ENCODE data around the gene MARK4.
"Not testable (repeated sequence)": the region's sequence is repeated elsewhere in the genome, so short reads cannot be mapped to it uniquely, and the experiment has no call there.

The MARK4 gene

DNA sequence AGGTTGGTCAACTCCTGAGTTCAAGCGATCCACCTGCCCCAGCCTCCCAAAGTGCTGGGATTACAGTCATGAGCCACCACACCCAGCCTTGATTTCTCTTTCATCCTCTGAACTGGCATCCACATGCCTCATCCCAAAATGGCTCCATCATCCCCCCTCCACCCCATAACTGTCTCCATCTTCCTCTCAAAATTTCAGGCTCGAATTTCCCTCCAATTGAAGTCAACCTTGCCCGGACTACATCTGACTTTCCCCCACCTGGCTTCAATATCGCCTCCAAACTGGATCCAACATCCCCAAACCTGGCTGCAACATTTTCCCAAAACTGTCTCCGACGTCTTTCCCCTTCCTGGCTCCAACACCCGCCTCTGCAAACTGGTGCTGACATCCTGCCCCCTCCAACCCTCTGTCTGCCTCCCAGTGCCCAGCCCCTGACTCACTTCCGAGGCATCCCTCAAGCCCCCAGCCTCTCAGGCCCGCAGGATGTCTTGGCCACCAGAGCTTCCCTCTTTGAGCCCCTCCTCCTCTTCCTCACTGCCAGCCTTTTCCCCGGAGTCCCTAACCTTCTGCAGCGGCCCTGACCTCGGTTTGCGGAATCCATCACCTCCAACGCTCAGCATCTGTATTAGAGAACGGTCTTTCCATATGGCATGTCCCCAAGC is 6.8 kb upstream of the MARK4 start:
- no peak for DNase-seq

DNA sequence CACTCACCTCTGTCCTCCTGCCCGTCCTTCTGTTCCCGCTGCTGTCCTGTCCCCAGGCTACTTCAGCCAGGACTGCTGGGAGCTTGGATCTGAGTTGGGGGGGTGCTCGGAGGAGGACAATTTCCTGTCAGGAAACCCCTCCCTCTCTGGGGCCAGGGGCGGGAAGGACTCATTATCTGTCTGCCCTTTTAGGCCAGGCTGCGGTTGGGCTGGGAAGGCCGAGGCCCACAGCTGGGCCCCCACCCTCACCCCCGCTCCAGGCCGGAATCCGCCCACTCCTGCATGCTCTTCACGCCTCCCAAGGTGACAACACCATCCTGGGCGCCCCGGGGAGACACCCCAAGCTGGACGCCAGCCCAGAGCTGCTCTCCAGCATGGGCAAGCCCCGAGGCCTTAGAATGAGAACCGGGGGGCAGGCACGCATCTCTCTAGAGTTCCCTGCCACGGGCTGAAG is 5.7 kb upstream of the MARK4 start, which contains the start of gene EXOC3L2:
Gene EXOC3L2, minus strand, starts transcription at position 74 of the 454 bp plus-strand sequence. CDS start 6,362 bp downstream, outside the sequence.
- DNase-seq: no peak

DNA sequence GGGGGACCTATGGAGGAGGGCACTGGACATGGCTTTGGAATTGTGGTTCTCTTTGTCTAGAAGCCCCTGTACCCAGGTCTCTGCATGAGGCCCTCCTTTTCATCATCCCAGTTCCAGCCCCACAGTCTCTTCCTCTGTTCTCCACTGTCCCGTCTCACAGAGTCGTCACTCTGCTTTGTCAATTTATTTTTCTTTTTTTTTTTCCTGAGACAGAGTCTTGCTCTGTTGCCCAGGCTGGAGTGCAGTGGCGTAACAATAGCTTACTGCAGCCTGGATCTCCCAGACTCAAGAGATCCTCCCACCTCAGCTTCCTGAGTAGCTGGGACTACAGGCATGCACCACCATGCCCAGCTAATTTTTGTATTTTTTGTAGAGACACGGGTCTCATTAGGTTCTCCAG is 5.2 kb upstream of the MARK4 start:
- no peak for DNase-seq

DNA sequence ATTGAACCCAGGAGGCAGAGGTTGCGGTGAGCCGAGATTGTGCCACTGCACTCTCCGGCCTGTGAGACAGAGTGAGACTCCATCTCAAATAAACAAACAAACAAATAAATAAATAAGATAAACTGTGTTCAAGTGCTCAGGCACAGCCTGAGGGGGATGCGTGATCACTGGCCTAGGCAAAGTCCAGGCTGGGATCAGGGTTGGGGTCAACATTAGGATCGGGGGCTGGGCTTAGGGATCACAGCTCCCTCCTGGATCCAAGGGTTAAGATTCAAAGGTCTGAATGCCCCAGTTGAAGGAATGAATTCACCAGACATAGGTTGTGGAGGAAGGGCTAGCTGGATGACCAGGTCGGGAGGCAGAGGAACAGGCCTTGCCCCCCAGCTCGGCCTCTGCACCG is 3.9 kb upstream of the MARK4 start:
- DNase-seq: no peak

DNA sequence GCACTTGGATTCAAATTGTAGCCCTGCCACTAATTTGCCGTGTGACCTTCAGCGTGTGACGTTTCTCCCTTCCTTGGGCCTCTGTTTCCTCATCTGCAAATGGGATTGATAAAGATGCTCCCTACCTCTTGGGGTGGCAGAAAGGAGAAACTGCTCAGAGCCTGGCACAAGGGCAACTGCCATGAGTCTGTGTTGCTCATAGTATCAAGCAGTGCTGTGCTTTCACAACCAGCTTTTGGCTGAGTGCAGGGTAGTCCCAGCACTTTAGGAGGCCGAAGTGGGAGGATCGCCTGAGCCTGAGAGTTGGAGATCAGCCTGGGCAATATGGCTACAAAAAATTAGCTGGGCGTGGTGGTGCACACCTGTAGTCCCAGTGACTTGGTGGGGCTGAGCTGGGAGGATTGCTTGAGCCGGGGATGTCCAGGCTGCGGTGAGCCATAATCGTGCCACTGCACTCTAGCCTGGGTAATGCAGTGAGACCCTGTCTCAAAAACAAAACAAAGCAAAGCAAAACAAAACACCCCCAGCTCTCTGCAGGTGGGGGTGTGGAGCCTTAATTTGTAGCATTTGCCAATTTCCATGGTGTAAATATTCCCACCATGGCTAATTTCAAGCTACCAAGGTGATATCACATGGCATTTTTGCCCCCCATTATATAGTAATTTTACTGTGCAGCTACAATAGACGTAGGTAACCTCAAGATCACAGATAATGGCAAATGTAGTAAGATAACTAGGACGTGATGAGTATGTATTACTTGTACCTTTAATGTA is 1.6 kb upstream of the MARK4 start:
- no peak for DNase-seq

DNA sequence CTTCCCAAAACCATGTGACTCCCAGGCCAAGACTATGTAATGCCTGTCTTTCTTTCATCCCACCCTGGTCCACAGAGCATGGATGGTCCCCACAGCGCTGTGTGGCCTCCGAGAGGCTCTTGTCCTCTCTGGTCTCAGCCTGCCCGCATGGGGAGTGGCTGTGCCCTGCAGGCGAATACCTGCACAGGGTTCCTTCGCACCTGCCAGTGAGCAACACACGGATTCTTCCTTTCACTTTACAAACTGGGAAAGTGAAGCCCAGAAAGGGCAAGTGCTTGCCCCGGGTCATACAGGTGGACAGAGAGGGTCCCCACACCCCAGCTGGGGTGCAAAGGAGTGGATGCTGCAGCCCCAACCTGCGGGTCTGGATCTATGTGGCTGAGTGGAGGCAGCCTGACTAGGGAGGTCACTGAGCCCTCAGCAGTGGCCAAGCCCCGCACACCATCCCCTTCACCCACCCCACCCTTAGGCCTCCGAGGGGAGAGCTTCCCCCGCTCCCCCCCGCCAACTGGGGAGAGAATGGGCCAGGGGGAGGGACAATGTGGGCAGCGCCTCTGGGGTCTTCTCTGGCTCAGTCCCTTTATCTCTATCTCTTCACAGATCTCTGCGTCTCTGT is 747 bp upstream of the MARK4 start:
- DNase-seq: no peak

DNA sequence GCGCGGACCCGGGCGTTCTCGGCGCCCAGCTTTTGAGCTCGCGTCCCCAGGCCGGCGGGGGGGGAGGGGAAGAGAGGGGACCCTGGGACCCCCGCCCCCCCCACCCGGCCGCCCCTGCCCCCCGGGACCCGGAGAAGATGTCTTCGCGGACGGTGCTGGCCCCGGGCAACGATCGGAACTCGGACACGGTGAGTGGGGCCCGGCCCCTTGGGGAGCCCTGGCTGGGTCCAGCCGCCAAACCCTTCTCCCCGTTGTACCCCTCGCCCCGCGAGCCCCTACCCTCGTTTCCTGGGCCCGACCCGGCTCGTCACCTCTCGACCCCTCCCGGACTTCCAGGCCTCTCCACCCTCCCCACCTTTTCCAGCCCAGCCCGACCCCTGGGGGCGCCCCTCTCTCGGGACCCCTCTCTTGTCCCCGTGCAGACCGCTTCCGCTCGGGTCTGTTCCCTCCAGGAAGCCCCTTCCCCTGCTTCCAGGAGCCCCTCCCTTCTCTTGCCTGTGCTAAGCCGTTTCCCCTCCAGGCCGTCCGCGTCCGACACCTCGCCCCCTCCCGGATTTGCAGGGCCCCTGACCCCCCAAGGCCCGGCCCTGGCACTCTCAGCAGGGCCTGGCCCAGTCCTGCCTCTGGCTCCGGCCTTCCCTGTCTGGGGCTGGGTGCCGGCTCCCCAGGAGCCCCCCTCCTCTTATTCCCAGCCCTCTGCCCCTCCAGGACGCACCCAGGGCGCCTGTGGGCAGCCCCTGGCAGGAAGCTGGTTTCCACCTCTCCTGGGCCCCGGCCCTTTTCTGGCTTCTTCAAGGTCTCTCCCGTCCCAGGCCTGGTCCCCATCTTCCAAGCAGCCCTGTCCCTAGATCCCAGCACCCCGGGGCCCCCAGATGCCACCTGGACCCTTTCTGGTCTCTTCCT is 632 bp downstream of the MARK4 start:
- DNase-seq: no peak

DNA sequence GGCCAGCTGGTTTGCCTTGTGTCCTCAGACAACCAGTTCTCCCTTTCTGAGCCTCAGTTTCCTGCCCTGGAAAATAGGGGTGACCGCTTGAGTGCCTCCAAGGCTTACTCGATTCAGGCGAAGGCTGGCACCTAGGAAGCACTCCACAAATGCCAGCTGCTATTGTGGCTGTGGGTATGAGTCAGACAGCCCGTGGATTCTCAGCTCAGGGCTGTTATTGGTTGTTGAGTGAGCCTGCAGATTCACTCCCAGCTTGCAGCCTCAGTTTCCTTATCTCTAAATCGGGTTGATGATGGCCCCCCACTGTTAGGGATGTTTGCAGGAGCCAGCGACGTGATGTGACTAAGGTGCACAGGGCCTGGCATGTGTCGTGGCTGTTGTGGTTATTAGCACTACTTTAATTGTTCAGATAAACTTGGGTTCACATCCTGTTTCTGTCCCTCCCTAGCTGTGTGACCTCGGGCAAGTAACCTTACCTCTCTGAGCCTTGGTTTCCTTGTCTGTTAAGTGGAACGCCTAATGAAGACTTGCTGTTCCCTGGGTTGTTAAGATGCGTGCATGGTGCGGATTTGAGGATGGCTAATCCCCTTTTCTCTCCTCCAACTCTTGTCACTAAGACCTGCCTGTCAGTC is 2.4 kb downstream of the MARK4 start:
- no peak for DNase-seq

DNA sequence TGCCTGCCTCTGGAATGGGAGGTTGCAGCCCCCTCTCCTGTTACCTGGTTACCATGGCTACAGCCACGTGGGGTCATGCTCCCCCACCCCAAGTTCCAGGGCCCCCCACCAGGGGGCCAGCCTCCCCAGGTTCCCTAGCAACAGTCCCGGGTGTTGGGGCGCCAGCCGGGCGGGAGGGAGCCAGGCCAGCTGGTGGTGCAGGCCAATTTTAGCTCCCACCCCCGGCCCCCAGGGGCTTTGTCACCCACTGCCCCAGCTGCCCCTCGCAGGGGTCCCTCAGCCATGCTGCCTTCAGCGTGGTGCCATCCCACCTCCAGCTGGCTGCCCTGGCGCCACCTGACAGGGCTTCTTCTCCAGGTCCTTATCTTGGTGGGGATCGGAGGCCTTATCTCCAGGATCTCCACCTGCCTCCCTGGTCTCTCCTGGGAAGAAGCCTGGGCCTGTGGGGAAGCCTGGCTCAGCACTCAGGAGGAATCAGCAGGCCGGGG is 3.0 kb downstream of the MARK4 start:
- no peak for DNase-seq

DNA sequence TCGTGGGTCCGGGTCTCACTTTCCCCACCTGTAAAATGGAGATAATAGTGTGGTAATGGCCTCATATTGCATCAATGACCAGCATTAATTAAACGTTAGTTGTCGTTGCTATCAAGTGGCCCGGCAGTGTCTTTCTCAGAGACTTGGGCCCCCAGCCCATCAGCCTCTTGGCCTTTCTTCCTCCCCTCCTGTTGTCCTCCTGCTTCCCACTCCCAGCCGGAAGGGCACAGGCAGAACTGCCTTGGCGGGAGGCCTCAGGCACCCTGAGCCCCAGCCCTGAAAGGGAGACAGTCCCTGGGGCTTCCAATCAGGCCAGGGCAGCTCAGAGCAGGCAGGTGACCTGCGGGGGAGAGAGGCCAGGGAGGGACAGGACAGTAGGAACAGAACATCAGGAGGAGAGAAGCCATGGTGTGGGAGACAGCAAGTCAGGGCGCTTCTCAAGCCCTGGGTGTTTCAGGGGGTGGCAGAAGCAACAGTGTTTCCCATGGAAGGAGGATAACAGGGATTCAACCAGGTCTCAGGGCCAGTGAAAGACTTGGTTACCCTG is 4.6 kb downstream of the MARK4 start:
- DNase-seq: no peak

DNA sequence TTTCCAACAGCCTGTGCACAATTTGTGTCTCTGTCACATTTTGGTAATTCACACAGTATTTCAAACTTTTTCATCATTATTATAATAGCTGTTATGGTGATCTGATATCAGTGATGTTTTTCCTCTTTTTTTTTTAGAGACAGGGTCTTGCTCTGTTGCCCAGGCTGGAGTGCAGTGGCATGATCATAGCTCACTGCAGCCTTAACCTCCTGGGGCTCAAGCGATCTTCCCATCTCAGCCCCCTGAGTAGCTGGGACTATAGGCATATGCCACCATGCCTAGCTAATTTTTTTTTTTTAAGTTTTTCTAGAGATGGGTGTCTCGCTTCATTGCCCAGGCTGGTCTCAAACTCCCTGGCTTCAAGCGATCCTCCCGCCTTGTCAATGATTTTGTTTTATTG is 5.8 kb downstream of the MARK4 start:
- no peak for DNase-seq

DNA sequence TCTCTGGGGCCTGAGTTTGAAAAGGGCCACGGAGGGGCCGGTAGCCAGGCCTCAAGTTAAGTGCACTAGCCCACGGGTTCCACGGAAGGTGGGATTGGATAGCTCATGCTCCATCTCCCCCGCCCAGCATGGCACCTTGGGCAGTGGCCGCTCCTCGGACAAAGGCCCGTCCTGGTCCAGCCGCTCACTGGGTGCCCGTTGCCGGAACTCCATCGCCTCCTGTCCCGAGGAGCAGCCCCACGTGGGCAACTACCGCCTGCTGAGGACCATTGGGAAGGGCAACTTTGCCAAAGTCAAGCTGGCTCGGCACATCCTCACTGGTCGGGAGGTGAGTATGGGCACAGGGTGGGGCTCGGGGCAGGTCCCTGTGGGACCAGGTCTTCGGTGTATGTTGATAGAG is 7.8 kb downstream of the MARK4 start:
- DNase-seq: no peak

DNA sequence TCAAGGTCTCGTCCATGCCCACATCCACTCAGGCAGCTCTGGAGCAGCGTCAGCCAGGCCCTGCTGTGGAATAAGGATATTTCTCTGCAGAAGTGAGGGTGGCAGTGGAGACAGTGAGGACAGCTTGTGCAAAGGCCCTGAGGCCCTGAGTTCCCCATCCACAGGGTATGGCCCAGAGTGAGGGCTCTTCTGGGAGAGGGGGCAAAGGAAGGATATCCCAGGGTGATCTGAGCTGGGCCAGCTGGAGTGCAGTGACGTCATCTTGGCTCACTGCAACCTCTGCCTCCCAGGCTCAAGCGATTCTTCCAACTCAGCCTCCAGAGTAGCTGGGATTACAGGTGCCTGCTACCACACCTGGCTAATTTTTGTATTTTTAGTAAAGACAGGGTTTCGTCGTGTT is 11.5 kb downstream of the MARK4 start:
- no peak for DNase-seq

DNA sequence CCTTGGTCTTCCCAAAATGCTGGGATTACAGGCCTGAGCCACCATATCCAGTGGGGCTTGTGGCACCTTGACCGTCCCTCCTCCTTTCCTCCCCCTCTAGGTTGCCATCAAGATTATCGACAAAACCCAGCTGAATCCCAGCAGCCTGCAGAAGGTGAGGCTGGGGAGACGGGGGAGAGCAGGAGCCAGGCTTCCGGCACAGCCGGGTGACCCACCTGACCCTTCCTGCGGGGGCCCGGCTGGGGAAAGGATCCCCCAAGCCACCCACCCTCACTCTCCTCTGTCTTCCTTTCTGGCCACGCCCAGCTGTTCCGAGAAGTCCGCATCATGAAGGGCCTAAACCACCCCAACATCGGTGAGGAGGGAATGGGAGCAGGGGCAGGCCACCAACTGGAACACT is 11.9 kb downstream of the MARK4 start:
- no peak for DNase-seq

DNA sequence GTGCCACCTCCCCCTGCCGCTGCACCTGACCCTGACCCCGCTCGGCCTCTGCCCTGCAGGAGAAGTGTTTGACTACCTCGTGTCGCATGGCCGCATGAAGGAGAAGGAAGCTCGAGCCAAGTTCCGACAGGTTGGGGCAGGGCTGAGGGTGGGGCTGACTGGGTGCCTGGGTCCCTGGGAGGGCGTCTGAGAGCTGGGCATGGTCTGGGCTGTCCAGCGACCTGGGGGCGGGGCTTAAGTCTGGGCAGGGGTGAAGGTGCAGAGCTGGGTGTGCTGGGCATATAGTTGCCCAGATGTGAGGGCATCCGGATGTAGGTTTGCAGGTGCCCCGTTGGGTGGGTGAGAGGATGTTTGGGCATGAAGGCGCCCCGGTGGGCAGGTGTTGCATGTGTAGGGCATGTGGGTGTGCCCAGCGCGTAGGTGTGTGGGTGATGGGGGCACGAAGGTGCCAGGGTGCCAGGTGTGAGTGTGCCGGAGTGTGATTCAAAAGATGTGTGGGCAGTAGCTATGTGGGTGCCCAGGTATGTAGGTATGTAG is 13.8 kb downstream of the MARK4 start:
- no peak for DNase-seq

DNA sequence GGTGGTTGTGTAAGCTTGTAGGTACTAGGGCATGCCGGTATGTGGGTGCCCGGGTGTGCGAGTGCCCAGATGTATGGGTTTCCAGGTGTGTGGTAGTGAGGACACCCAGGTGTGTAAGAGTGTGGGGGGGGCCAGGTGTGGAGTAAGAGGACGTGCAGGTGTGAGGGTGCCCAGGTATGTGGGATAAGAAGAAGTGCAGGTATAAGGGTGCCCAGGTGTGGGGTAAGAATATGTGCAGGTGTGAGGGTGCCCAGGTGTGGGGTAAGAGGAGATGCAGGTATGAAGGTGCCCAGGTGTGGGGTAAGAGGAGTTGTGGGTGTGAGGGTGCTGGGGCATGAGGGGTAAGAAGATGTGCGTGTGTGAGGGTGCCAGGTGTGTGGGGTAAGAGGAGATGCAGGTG is 14.3 kb downstream of the MARK4 start:
- no peak for DNase-seq

DNA sequence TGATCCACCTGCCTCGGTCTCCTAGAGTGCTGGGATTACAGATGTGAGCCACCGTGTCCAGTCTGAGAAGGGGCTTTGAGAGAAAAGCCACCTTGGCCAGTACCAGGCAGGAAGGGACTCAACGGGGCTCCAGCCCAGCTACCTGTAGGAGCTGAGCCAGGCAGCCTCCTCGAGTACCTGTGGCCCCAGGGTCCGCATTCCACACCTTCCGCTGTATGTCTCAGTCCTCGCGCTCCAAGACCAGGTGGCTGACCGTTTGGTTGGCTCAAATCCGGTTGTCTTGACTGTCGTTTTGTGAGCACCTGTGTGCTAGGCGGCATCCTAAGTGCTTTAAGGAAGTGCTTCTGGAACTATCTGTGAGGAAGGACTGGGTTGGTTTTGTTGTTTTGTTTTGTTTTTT is 16.2 kb downstream of the MARK4 start:
- no peak for DNase-seq

DNA sequence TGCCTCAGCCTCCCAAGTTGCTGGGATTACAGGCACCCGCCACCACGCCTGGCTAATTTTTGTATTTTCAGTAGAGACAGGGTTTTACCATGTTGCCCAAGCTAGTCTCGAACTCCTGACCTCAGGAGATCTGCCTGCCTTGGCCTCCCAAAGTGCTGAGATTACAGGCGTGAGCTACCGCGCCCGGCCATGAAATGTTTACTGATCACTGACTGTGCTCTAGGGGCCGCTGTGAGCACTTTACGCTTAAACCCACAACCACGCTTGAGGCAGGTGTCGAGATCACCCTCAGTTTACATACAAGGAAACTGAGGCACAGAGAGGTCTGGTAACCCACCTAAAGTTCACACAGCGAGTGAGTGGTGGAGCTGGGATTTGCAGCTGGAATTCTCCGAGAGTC is 18.9 kb downstream of the MARK4 start:
- DNase-seq: not testable (repeated sequence)

DNA sequence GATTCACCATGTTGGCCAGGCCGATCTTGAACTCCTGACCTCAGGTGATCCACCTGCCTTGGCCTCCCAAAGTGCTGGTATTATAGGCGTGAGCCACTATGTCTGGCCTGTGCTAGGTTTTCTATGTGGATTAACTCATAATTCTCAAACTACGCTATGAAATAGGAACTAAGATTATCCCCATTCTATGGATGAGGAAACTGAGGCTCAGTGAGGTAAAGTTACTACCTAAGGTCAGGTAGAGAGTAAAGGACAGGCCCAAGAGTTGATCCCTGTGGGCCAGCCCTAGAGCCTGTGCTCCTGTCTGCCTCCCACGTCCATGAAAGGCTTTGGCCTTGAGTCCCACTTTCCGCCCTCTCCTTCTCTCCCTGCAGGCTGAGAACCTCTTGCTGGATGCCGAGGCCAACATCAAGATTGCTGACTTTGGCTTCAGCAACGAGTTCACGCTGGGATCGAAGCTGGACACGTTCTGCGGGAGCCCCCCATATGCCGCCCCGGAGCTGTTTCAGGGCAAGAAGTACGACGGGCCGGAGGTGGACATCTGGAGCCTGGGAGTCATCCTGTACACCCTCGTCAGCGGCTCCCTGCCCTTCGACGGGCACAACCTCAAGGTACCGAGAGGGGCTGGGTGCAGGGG is 20.1 kb downstream of the MARK4 start:
- DNase-seq: no peak

DNA sequence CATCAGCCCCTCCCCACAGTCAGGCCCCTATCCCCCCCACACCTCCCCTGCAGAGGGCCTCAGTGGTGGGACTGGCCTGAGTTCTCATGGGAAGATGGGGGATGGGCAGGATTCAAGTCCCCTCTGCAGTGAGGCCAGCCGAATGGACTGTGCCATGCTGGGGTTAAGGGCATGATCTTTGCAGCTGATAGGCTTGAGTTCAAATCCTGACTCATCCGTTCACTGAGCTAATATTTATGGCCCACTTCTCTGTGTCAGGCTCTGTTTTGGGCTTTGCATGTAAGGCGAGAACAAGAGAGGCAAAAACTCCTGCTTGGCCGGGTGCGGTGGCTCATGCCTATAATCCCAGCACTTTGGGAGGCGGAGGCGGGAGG is 20.7 kb downstream of the MARK4 start:
- no peak for DNase-seq

DNA sequence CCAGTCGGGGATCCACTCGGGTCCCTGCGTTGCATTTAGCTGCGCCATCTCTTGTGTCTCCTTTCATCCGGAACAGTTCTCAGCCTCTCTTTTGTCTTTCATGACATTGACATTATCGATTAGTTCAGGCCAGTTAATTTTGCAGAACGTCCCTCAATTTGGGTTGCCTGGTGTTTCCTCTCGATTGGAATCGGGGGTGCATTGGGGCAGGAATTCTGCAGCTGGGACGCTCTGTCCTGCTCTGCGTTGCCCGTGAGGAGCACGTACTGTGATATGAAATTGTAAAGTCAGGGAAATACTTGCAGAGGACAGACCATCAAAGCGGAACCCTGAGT is 22.4 kb downstream of the MARK4 start:
- no peak for DNase-seq

Measured in fibroblast of upper back skin (primary cell).